Smooth muscle cell (in vitro differentiated cells): Measurements from ENCODE around the gene ALOX5. TPM values are rescaled to one million over a fixed set of nuclear protein-coding genes. Genes with fewer than 3 reads are reported as not detected.

Experiments
- DNase-seq: peaks from one replicate; lab custom pipeline; 2025; ENCODE audit not compliant: unreplicated experiment; lab: John Stamatoyannopoulos, UW
- H2AFZ ChIP-seq: fragments of 200-600 bp; sonication (generic); 2 replicates; pipeline ENCODE4 v1.6.0; 2016; ENCODE audit warnings: antibody characterized with exemption, low read depth, mild to moderate bottlenecking
- H3F3A ChIP-seq: fragments of 200-600 bp; sonication (generic); 2 replicates; pipeline ENCODE4 v1.6.0; 2017; ENCODE audit warnings: antibody characterized with exemption, low read depth
- H3K27ac ChIP-seq: fragments of 200-600 bp; sonication (generic); 2 replicates; pipeline ENCODE4 v1.5.1; 2016; ENCODE audit warnings: low read depth, mild to moderate bottlenecking
- H3K27me3 ChIP-seq: fragments of 200-600 bp; sonication (generic); 2 replicates; pipeline ENCODE4 v1.6.1; 2016; ENCODE audit warnings: low read depth, mild to moderate bottlenecking
- H3K36me3 ChIP-seq: fragments of 200-600 bp; sonication (generic); 2 replicates; pipeline ENCODE4 v1.5.1; 2016; ENCODE audit warnings: low read depth
- H3K4me1 ChIP-seq: fragments of 200-600 bp; sonication (generic); 2 replicates; pipeline ENCODE4 v1.5.1; 2016; ENCODE audit warnings: low read depth
- H3K4me2 ChIP-seq: fragments of 200-600 bp; sonication (generic); 2 replicates; pipeline ENCODE4 v1.6.0; 2016; ENCODE audit warnings: mild to moderate bottlenecking
- H3K4me3 ChIP-seq: fragments of 200-600 bp; sonication (generic); 2 replicates; pipeline ENCODE4 v1.5.1; 2016; ENCODE audit warnings: mild to moderate bottlenecking
- H3K79me2 ChIP-seq: fragments of 200-600 bp; sonication (generic); 2 replicates; pipeline ENCODE4 v1.6.0; 2016; ENCODE audit warnings: low read depth, mild to moderate bottlenecking
- H3K9ac ChIP-seq: fragments of 200-600 bp; sonication (generic); 2 replicates; pipeline ENCODE4 v1.6.0; 2016; ENCODE audit warnings: low read depth
- H3K9me3 ChIP-seq: fragments of 200-600 bp; sonication (generic); replicated peaks from 2 replicates; pipeline ENCODE4 v1.5.1; 2016; ENCODE audit warnings: low read depth
- H4K20me1 ChIP-seq: fragments of 200-600 bp; sonication (generic); 2 replicates; pipeline ENCODE4 v1.6.0; 2016; ENCODE audit warnings: low read depth
- WGBS: methylation state at CpG from one replicate; pipeline ENCODE4 v1.1.7; 2016; ENCODE audit warnings: low lambda C conversion rate; 5-methylcytosine and 5-hydroxymethylcytosine counted together
- polyA plus RNA-seq: library from polyadenylated mRNA; unstranded; fragments of >200 nt; fragmentation: Nextera tagmentation; extraction: Ambion mirVana; gene quantifications from 2 replicates; pipeline ENCODE4 v1.2.1, GENCODE V29; 2016
- total RNA-seq: library from RNA; depleted of rRNA; stranded (reverse); fragments of >200 nt; gene quantifications from 2 replicates; pipeline ENCODE4 v1.2.3, GENCODE V29; 2014
- TF ChIP-seq, protein P1 (sequence below): fragments of 200-600 bp; sonication (generic); IDR thresholded peaks from 2 replicates; pipeline ENCODE4 v1.5.1; 2017; ENCODE audit warnings: borderline replicate concordance, mild to moderate bottlenecking, antibody characterized with exemption; ENCODE audit not compliant: insufficient read depth, poor library complexity, severe bottlenecking

Gene ALOX5
- total and polyA plus RNA-seq, 2 experiments from 2014 or later = 0.18 TPM; not detected in 1

DNA sequence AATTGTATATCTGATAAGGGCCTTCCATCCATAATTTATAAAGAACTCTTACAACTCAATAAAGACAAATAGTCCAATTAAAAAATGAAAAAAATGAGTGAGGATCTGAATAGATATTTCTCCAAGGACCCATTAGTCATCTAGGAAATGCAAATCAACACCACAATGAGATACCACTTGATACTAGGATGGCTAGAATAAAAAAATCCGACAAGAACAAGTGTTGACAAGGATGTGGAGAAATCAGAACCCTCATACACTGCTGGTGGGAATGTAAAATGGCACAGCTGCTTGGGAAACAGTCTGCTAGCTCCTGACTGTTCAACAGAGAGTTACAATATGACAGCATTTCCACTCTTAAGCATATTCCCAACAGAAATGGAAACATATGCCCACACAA lies 24.6 kb downstream of the ALOX5 start:
- H3F3A ChIP-seq = no peaks in the 10 kb centered on the region
- DNase-seq = no peak
- H3K9ac ChIP-seq = no peak overlapping the region
- H3K27me3 ChIP-seq = no peaks in the 10 kb centered on the region
- no peaks in the 10 kb centered on the region for H3K36me3 ChIP-seq
- H3K79me2 ChIP-seq = no peaks in the 10 kb centered on the region
- no peaks in the 10 kb centered on the region for H3K9me3 ChIP-seq
- H4K20me1 ChIP-seq = no peaks in the 10 kb centered on the region
- TF ChIP-seq, protein P1, sequence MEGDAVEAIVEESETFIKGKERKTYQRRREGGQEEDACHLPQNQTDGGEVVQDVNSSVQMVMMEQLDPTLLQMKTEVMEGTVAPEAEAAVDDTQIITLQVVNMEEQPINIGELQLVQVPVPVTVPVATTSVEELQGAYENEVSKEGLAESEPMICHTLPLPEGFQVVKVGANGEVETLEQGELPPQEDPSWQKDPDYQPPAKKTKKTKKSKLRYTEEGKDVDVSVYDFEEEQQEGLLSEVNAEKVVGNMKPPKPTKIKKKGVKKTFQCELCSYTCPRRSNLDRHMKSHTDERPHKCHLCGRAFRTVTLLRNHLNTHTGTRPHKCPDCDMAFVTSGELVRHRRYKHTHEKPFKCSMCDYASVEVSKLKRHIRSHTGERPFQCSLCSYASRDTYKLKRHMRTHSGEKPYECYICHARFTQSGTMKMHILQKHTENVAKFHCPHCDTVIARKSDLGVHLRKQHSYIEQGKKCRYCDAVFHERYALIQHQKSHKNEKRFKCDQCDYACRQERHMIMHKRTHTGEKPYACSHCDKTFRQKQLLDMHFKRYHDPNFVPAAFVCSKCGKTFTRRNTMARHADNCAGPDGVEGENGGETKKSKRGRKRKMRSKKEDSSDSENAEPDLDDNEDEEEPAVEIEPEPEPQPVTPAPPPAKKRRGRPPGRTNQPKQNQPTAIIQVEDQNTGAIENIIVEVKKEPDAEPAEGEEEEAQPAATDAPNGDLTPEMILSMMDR = no peak
- no peak overlapping the region for H3K4me2 ChIP-seq
- no peaks in the 10 kb centered on the region for H3K4me1 ChIP-seq
- WGBS = 81% methylated on average over 1 of the region's 1 CpG
- no peak overlapping the region for H3K27ac ChIP-seq
- H3K4me3 ChIP-seq = no peak overlapping the region
- no peak overlapping the region for H2AFZ ChIP-seq

DNA sequence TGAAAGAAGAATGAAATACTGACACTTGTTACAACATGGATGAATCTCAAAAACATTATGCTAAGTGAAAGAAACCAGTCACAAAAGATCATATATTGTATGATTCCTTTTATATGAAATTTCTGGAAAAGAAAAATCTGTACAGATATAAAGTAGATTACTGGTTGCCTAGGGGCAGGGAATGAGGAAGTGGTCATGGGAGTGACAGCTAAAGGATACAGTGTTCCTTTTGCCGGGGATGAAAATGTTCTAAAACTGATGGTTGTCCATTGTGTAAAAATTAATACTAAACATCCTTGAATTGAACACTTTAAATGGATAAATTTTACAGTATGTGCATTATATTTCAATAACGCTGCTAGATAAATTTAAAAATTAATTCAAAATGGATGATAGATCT lies 25.1 kb downstream of the ALOX5 start:
- no peaks in the 10 kb centered on the region for H3K36me3 ChIP-seq
- no peak overlapping the region for H2AFZ ChIP-seq
- no peaks in the 10 kb centered on the region for H3K9me3 ChIP-seq
- H3K9ac ChIP-seq = no peak overlapping the region
- H4K20me1 ChIP-seq = no peaks in the 10 kb centered on the region
- TF ChIP-seq, protein P1 = no peak
- no peaks in the 10 kb centered on the region for H3K4me1 ChIP-seq
- no peaks in the 10 kb centered on the region for H3K27me3 ChIP-seq
- no peak overlapping the region for H3K27ac ChIP-seq
- H3K4me3 ChIP-seq = no peak overlapping the region
- no peak for DNase-seq
- WGBS = 92% methylated on average over 2 of the region's 2 CpGs
- no peaks in the 10 kb centered on the region for H3K79me2 ChIP-seq
- no peak overlapping the region for H3K4me2 ChIP-seq
- no peaks in the 10 kb centered on the region for H3F3A ChIP-seq

DNA sequence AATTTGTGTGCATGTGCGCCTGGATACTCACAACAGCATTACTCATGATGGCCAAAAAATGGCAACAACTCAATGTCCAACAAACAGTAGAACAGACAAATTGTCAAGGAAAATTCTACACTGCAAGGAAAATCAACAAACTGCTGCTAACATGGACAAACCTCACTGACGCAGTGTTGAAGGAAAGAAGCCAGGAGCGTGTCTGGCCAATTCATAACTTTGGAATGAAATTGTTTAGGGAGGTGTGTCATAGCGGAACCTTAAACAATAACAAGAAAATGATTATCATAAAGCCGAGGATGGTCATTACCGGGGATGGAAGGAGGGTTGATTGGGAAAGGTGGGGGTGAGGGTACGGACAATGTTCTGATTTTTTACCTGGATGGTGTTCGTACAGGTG lies 29.1 kb downstream of the ALOX5 start:
- 90% methylated on average over 8 of the region's 8 CpGs for WGBS
- no peak for DNase-seq

More for the DNA sequence above, 29.1 kb downstream of the ALOX5 start:
- no peaks in the 10 kb centered on the region for H3K9me3 ChIP-seq
- TF ChIP-seq, protein P1 = no peak
- H4K20me1 ChIP-seq = no peaks in the 10 kb centered on the region
- no peaks in the 10 kb centered on the region for H3K4me1 ChIP-seq
- H2AFZ ChIP-seq = no peak overlapping the region
- H3K27me3 ChIP-seq = no peaks in the 10 kb centered on the region
- no peaks in the 10 kb centered on the region for H3K36me3 ChIP-seq
- no peak overlapping the region for H3K27ac ChIP-seq
- H3K9ac ChIP-seq = no peak overlapping the region
- H3K4me3 ChIP-seq = no peak overlapping the region
- H3F3A ChIP-seq = no peaks in the 10 kb centered on the region
- no peak overlapping the region for H3K4me2 ChIP-seq
- H3K79me2 ChIP-seq = no peaks in the 10 kb centered on the region
